BJ (cell line): ENCODE data around the gene GUCY1A1. TPM values are rescaled to one million over a fixed set of nuclear protein-coding genes. Genes with fewer than 3 reads are reported as not detected.

Experiments used
- CTCF ChIA-PET: fragments of 350-600 bp; formaldehyde crosslinking; extraction: SDS; loops from one replicate; lab custom pipeline; 2021; ENCODE audit warnings: antibody characterized with exemption, inconsistent platforms; lab: Yijun Ruan, JAX
- POLR2A ChIA-PET: fragments of 300-600 bp; sonication (Branson Sonifier 250); formaldehyde crosslinking; extraction: SDS; loops from one replicate; lab custom pipeline; 2021; ENCODE audit warnings: antibody characterized with exemption; lab: Charles Lee
- DNase-seq: peaks from one replicate; pipeline ENCODE4 v3.0.0-alpha.2; 2011; ENCODE audit warnings: low read depth
- H3K27me3 ChIP-seq: 2 replicates; pipeline ENCODE4 v1.6.0; 2011; ENCODE audit warnings: low read length; ENCODE audit not compliant: control insufficient read depth, insufficient read depth
- H3K36me3 ChIP-seq: 2 replicates; pipeline ENCODE4 v1.5.1; 2011; ENCODE audit warnings: low read length; ENCODE audit not compliant: control insufficient read depth, insufficient read depth
- H3K4me3 ChIP-seq: 2 replicates; pipeline ENCODE4 v1.5.1; 2011; ENCODE audit warnings: low read depth, mild to moderate bottlenecking, control low read depth, low read length
- polyA plus RNA-seq: library from polyadenylated mRNA; depleted of rRNA; stranded (reverse); fragments of >200 nt; gene quantifications from 2 replicates; pipeline ENCODE4 v1.2.3, GENCODE V29; 2011
- TF ChIP-seq, protein P1 (sequence below): IDR thresholded peaks from 2 replicates; pipeline ENCODE4 v1.5.1; 2011; ENCODE audit warnings: low read depth, mild to moderate bottlenecking, control low read depth, inconsistent platforms, low read length, moderate library complexity; ENCODE audit not compliant: insufficient read depth

Gene GUCY1A1
- polyA plus RNA-seq, 1 experiment = 0.23 TPM

DNA sequence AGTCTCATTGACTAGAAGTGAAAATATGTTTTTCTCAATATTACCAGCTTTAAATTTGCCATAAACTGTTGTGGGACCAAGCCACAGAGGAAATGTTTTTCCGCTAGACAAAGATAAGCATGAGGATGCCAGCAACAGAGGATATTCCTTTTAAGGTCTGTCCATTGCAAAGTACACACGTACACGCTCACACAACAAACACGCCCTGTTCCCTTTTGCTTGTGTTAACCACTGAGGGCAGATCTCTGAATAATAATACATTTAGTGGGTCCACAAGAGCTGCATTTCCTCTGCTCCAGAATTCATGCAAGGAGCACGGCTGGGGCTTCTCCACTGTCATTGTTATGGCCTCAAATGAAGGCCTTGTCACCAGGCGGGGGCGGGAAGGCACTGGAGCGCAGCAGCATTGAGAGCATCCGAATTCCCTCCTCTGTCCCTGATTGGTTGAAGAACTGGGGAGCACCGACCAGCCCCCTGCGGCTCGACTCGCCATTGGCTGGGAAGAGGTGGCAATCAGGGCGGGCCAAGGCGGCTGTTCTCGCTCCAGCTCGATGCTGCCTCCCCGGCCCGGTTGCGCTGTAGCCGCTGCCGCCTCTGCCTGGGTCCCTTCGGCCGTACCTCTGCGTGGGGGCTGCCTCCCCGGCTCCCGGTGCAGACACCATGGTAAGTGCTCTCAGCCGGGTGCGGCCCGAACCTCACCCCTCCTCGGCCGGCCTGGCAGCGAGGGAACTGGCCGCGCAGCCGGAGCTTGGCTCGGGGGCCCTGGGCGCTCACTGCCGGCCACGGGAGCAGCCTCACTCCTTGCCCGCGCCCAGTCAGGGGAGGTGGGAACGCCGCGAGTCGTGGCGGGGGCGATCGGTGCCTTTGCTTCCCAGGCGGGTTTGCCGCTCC lies 92.1 kb downstream of the GUCY1A1 start, which contains the start of gene GUCY1B1:
Gene GUCY1B1 (plus strand): TSS at position 541 of the 891 bp plus-strand sequence. CDS start 120 bp downstream, at position 661.
- DNase-seq = peak; percentile 55
- ChIA-PET POLR2A (no interaction called here), CTCF (interaction anchor here (0.6 to 2.3 kb wide), 10 partner anchors 8 to 850 kb away, joined by 3 to 5 read pairs (median 3); no protein-coding TSS in a partner anchor)
- H3K27me3 ChIP-seq = no peaks in the 10 kb centered on the region
- TF ChIP-seq, protein P1, sequence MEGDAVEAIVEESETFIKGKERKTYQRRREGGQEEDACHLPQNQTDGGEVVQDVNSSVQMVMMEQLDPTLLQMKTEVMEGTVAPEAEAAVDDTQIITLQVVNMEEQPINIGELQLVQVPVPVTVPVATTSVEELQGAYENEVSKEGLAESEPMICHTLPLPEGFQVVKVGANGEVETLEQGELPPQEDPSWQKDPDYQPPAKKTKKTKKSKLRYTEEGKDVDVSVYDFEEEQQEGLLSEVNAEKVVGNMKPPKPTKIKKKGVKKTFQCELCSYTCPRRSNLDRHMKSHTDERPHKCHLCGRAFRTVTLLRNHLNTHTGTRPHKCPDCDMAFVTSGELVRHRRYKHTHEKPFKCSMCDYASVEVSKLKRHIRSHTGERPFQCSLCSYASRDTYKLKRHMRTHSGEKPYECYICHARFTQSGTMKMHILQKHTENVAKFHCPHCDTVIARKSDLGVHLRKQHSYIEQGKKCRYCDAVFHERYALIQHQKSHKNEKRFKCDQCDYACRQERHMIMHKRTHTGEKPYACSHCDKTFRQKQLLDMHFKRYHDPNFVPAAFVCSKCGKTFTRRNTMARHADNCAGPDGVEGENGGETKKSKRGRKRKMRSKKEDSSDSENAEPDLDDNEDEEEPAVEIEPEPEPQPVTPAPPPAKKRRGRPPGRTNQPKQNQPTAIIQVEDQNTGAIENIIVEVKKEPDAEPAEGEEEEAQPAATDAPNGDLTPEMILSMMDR = peak; percentile 55
- no peaks in the 10 kb centered on the region for H3K36me3 ChIP-seq
- peak within 1 kb of the TSS; percentile 71 for H3K4me3 ChIP-seq

DNA sequence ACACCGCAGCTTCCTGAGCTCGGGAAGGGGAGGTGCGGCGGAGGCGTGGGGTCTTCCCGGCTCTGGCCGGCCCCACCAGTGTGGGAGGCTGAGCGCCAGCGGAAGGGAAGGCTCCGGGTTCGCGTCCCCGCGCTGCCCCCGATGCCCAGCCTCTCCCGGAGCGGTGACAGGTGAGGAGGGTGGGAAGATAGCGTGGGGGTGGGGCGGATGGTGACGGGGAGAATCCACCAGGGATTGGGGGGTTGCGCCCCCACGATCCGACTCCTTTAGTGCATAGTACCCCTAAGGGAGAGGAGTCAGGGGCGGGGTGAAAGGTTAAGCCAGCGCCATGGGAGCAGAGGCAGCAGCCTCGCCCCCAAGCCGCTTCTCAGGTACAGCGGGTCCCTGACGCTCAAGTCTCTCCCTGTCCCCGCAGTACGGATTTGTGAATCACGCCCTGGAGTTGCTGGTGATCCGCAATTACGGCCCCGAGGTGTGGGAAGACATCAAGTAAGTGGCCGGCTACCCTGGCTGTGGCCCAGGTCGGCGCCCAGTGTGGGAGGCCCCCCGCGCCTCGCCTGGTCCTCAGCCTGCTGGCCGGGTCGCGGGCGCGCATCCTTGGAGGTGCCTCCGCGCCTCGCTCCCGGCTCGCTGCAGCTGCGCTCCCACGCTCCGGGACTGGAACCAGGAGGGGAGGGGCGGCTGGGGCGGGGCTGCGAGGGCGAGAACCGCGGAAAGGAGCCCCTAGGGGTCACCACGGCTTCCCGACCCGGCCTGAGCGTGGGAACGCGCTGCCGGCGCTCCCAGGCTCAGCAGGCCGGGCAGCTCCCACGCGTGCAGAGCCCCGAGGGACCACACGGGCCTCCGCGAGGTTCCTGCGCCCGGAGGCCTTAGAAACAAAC lies 93.0 kb downstream of the GUCY1A1 start:
- Histone ChIP-seq H3K4me3 (peak overlapping the region; percentile 71), H3K27me3 (no peaks in the 10 kb centered on the region), H3K36me3 (no peaks in the 10 kb centered on the region)
- CTCF ChIA-PET = interaction anchor here (1.0 to 2.3 kb wide), 6 partner anchors 9 to 165 kb away, joined by 3 to 5 read pairs (median 3); no protein-coding TSS in a partner anchor
- no peak for DNase-seq
- POLR2A ChIA-PET = no interaction called here
- TF ChIP-seq, protein P1 = no peak

GRCh38 chr4:155761047-155761446 lies 94.4 kb downstream of the GUCY1A1 start:
- H3K27me3 ChIP-seq = no peaks in the 10 kb centered on the region
- H3K4me3 ChIP-seq = no peak overlapping the region
- TF ChIP-seq, protein P1 = no peak
- no peaks in the 10 kb centered on the region for H3K36me3 ChIP-seq
- CTCF ChIA-PET = interaction anchor here (0.9 kb wide), 1 partner anchor 232 kb away, joined by 5 read pairs; no protein-coding TSS in a partner anchor
- DNase-seq = no peak
- POLR2A ChIA-PET = interaction anchor here (0.6 kb wide), 1 partner anchor 458 kb away, joined by 4 read pairs; no protein-coding TSS in a partner anchor

DNA sequence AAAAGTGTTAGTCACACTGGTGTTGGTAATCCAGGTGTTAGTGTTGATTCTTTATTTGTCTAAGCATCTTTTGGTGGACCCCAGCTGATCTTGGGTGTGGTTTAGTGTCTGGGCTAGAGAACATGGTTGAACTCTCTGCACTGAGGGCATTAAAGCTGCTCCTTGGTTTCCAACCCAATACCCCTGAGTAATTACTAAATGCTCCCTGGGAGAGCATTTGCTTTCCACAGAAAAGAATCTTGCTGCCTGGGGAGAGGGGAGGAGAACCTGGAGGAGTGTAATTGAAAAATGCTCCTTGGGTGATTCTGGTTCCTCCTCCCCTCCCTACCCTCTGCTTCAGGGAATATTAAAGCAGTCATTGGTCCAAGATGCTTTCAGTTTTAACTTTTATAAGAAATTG lies 95.3 kb downstream of the GUCY1A1 start:
- ChIA-PET CTCF (no interaction called here), POLR2A (no interaction called here)
- no peak for DNase-seq
- Histone ChIP-seq H3K27me3 (no peaks in the 10 kb centered on the region), H3K4me3 (no peak overlapping the region), H3K36me3 (no peaks in the 10 kb centered on the region)
- TF ChIP-seq, protein P1 = no peak

- CTCF ChIA-PET = interaction anchor here (0.7 kb wide), 1 partner anchor 13 kb away, joined by 3 read pairs; no protein-coding TSS in a partner anchor
- Histone ChIP-seq H3K36me3 (no peaks in the 10 kb centered on the region), H3K4me3 (no peak overlapping the region), H3K27me3 (no peaks in the 10 kb centered on the region)
- TF ChIP-seq, protein P1 = no peak
- DNase-seq = no peak
- POLR2A ChIA-PET = no interaction called here
Measured at GRCh38 chr4:155762334-155762733, 95.7 kb downstream of the GUCY1A1 start.
